Chondrocyte (in vitro differentiated cells): ENCODE measurements around the gene SH3PXD2A. TPM values are rescaled to one million over a fixed set of nuclear protein-coding genes. Genes with fewer than 3 reads are reported as not detected.
A peak's percentile ranks its signal among the peaks of the same experiment; 100 is the strongest.

Experiments used
- DNase-seq: peaks from one replicate; pipeline ENCODE4 v3.0.0; 2021; ENCODE audit warnings: mixed read lengths, low spot score
- H3K27ac Mint-ChIP-seq: one replicate; pipeline ENCODE4 v1.8.0; 2021; ENCODE audit warnings: mild to moderate bottlenecking, moderate library complexity, mixed read lengths; ENCODE audit not compliant: unreplicated experiment
- H3K27me3 Mint-ChIP-seq: 2 replicates; pipeline ENCODE4 v1.8.0; 2021; ENCODE audit warnings: low read depth, mixed read lengths
- H3K36me3 Mint-ChIP-seq: 2 replicates; pipeline ENCODE4 v1.8.0; 2021; ENCODE audit warnings: low read depth, mixed read lengths
- H3K4me1 Mint-ChIP-seq: 2 replicates; pipeline ENCODE4 v1.8.0; 2021; ENCODE audit warnings: low read depth, mild to moderate bottlenecking, mixed read lengths
- H3K4me3 Mint-ChIP-seq: one replicate; pipeline ENCODE4 v1.8.0; 2021; ENCODE audit warnings: mild to moderate bottlenecking, moderate library complexity, mixed read lengths; ENCODE audit not compliant: unreplicated experiment
- H3K9me3 Mint-ChIP-seq: 2 replicates; pipeline ENCODE4 v1.8.0; 2021; ENCODE audit warnings: low read depth, mixed read lengths
- total RNA-seq: library from RNA; stranded (reverse); gene quantifications from 3 replicates; pipeline ENCODE4 v1.2.1, GENCODE V29; 2021
- TF ChIP-seq, protein P1 (sequence below): fragments of 200-600 bp; sonication (generic); IDR thresholded peaks from 2 replicates; pipeline ENCODE4 v1.5.0; 2021; ENCODE audit warnings: antibody characterized with exemption, mild to moderate bottlenecking, moderate library complexity

SH3PXD2A gene
- total RNA-seq, 1 donor from 2014 or later = 46.0 TPM

DNA sequence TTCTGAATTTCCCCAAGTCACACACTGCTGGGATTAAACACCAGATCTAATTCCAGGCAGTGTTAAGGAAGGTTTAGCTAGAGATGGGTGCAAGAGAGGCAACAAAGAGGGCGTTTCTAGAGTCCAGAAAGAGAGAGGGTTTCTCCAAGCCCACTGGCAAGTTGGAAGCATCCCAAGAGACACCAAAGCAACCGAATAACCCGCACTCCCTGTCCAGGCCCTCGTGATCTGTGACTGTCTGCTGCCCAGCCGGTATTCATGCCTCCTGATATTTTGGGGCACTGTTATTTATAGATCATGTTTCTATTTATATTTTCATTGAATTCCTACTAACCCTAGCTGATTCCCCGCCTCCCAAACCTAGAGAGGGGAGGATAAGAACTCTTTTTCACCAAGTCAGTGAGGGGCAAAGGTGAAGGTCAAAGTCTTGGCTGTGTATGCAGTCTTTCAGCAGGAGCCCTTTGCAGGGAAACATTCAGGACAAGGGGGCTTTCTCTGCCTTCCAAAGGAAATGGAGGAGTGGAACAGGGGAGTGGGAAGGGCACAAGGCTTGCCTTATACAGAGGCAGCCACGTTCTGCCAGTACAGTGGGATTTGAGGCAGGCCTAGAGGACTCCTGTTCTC, 103.6 kb downstream of the SH3PXD2A start:
- Mint-ChIP-seq H3K27me3 (no peaks in the 10 kb centered on the region), H3K27ac (peak overlapping the region; percentile 12), H3K9me3 (peaks cover 2% of the 10 kb centered on the region), H3K36me3 (no peaks in the 10 kb centered on the region), H3K4me3 (no peak overlapping the region), H3K4me1 (peaks cover 10% of the 10 kb centered on the region)
- TF ChIP-seq, protein P1, sequence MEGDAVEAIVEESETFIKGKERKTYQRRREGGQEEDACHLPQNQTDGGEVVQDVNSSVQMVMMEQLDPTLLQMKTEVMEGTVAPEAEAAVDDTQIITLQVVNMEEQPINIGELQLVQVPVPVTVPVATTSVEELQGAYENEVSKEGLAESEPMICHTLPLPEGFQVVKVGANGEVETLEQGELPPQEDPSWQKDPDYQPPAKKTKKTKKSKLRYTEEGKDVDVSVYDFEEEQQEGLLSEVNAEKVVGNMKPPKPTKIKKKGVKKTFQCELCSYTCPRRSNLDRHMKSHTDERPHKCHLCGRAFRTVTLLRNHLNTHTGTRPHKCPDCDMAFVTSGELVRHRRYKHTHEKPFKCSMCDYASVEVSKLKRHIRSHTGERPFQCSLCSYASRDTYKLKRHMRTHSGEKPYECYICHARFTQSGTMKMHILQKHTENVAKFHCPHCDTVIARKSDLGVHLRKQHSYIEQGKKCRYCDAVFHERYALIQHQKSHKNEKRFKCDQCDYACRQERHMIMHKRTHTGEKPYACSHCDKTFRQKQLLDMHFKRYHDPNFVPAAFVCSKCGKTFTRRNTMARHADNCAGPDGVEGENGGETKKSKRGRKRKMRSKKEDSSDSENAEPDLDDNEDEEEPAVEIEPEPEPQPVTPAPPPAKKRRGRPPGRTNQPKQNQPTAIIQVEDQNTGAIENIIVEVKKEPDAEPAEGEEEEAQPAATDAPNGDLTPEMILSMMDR = no peak
- DNase-seq = no peak

DNA sequence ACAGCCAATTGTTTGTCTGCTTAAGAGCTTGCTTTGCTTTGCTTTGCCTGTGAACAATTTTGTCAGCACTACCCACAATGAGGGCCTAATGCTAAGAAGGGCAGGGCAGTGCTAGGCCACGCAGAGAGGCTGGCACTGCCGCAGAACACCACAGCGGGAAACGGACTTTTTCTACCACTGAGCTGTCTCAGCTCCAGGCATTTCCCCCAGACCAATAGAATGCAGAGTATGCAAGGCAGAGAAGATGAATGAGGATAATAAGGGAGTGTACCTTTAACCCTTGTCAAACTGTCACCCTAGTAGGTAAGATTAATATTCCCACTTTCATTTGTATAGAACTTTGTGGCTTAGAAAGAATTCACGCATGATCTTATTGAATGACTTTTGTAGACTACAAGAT, 104.5 kb downstream of the SH3PXD2A start:
- no peak overlapping the region for H3K4me3 Mint-ChIP-seq
- H3K4me1 Mint-ChIP-seq = peaks cover 10% of the 10 kb centered on the region
- no peak for DNase-seq
- no peaks in the 10 kb centered on the region for H3K36me3 Mint-ChIP-seq
- peaks cover 2% of the 10 kb centered on the region for H3K9me3 Mint-ChIP-seq
- TF ChIP-seq, protein P1 = no peak
- no peaks in the 10 kb centered on the region for H3K27me3 Mint-ChIP-seq
- H3K27ac Mint-ChIP-seq = no peak overlapping the region

DNA sequence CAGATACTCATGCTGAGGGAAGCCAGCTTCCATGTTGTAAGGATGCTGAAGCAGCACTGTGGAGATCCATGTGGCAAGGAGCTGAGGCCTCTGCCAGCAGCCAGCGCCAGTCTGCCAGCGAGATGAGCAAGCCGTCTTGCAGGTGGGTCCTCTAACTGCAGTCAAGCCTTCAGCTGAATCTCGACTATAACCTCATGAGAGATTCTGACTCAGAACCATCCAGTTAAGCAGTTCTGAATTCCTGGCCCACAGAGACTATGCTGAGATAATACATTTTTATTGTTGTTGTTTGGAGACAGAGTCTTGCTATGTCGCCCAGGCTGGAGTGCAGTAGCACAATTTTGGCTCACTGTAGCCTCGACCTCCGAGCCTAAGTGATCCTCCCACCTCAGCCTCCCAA, 105.6 kb downstream of the SH3PXD2A start:
- no peak for DNase-seq
- Mint-ChIP-seq H3K27ac (no peak overlapping the region), H3K4me3 (no peak overlapping the region), H3K4me1 (peaks cover 10% of the 10 kb centered on the region), H3K27me3 (no peaks in the 10 kb centered on the region), H3K36me3 (no peaks in the 10 kb centered on the region), H3K9me3 (peaks cover 2% of the 10 kb centered on the region)
- TF ChIP-seq, protein P1 = no peak

DNA sequence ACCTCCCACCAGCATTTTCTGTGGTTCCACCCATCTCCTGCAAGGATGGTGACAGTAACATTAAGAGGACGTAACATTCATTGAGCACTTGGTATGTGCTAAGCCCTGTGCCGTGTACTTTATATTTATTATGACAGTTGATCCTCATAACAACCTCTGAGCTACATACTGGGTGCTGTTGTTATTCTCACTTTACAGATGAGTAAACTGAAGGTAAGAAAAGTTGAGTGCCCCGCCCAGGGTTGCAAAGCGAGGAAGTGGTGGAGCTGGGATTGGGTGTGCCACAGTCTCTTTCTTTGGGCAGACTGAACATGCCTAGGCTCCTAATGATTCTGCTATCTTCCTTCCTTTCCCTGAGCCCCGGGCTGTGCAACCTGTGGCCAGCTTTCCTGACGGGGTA, 107.4 kb downstream of the SH3PXD2A start:
- H3K4me3 Mint-ChIP-seq = no peak overlapping the region
- H3K4me1 Mint-ChIP-seq = peaks cover 10% of the 10 kb centered on the region
- TF ChIP-seq, protein P1 = no peak
- H3K36me3 Mint-ChIP-seq = no peaks in the 10 kb centered on the region
- no peak overlapping the region for H3K27ac Mint-ChIP-seq
- DNase-seq = no peak
- peaks cover 2% of the 10 kb centered on the region for H3K9me3 Mint-ChIP-seq
- no peaks in the 10 kb centered on the region for H3K27me3 Mint-ChIP-seq

DNA sequence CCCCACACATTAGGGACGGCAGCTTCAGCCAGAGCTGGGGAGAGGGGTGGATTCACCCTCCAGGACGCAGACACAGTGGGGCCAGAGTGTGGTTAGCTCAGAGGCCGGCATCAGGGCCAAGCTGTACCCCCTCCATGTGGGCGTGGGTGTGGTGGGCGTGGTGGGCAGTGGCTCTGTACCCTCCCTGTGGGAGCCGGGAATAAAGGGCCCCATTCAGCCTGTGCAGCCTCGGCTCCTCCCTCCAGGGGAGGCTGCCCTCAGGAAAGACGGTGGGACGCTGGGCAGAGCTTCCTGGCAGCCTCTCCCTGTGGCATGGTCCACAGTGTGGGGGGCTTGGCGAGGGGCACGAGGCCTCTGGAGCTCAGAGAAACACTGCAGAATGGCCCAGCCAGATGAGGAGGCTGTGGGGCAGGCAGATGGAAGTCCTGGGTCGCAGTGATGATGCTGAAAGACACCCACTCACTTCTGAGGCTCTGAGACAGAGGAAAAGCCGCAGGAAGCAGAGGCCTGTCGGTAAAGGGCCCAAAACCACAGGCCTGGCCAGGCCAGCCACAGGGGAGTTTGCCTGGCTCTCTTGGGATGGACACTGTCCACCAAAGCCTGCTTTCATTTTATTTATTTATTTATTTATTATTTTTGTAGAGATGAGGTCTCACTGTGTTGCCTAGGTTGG, 108.0 kb downstream of the SH3PXD2A start:
- Mint-ChIP-seq H3K27ac (no peak overlapping the region), H3K4me1 (peaks cover 10% of the 10 kb centered on the region), H3K36me3 (no peaks in the 10 kb centered on the region), H3K27me3 (no peaks in the 10 kb centered on the region), H3K9me3 (peaks cover 1% of the 10 kb centered on the region), H3K4me3 (no peak overlapping the region)
- DNase-seq = no peak
- TF ChIP-seq, protein P1 = no peak
